PFSK-1 (cell line): ENCODE measurements around the gene TEKT1.

ENCODE experiments used
- FOXP2 ChIP-seq: optimal IDR thresholded peaks from 2 replicates; pipeline ENCODE3; 2011; ENCODE audit warnings: borderline replicate concordance, control low read depth, inconsistent platforms; ENCODE audit not compliant: insufficient read depth; ENCODE audit errors: extremely low read length, extremely low read depth
- POLR2AphosphoS5 ChIP-seq: IDR thresholded peaks from 2 replicates; pipeline ENCODE4 v1.6.1; 2012; ENCODE audit warnings: low read depth, mild to moderate bottlenecking, control low read depth, low read length, moderate library complexity
- SIN3A ChIP-seq: IDR thresholded peaks from 2 replicates; pipeline ENCODE4 v1.6.1; 2012; ENCODE audit warnings: mild to moderate bottlenecking, low read length, moderate library complexity, borderline replicate concordance; ENCODE audit not compliant: insufficient read depth
- TAF1 ChIP-seq: IDR thresholded peaks from 2 replicates; pipeline ENCODE4 v1.6.1; 2012; ENCODE audit warnings: low read length, control low read depth, borderline replicate concordance; ENCODE audit not compliant: insufficient read depth

- TF ChIP-seq POLR2AphosphoS5 (no peak), FOXP2 (no peak), TAF1 (no peak), SIN3A (no peak)
Measured at GRCh38 chr17:6768447-6768846, 63.1 kb downstream of the TEKT1 start.
